H54 (cell line): ENCODE data around the gene ENOSF1.

Experiments used
- DNase-seq: peaks from one replicate; pipeline ENCODE4 v3.0.0; 2011; ENCODE audit warnings: low spot score, mixed read lengths; ENCODE audit not compliant: insufficient read length
- FAIRE-seq: peaks from 3 replicates; lab custom pipeline; 2011; peaks lifted over from hg19 to GRCh38; lab: Jason Lieb, UNC
- POLR2A ChIP-seq: IDR thresholded peaks from 2 replicates; pipeline ENCODE4 v1.6.1; 2011; ENCODE audit warnings: low read depth, mild to moderate bottlenecking, low read length

Gene ENOSF1

DNA sequence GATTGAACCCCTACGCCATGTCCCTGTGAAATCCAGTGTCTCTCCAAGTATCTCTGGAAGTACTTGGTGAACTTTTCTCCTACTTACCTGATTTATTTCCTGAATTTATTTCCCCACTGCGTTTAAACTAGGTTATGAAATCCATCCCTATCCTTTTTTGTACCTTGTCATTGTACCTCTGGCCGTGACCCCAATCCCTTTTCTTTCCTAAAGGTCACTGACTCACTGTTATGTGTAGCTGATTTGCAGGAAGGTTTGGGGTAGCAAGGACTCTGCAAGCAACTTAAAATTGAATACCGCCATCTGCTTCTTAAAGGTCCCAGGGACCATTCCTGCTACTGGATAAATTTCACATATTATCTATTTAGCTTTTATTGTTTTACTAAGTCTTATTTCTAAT is 4.6 kb upstream of the ENOSF1 start:
- DNase-seq = no peak
- FAIRE-seq = no peak
- TF ChIP-seq POLR2A = no peak

GRCh38 chr18:715626-716025 is 3.2 kb upstream of the ENOSF1 start:
- TF ChIP-seq POLR2A = no peak
- DNase-seq = no peak
- FAIRE-seq = peak; percentile 60

DNA sequence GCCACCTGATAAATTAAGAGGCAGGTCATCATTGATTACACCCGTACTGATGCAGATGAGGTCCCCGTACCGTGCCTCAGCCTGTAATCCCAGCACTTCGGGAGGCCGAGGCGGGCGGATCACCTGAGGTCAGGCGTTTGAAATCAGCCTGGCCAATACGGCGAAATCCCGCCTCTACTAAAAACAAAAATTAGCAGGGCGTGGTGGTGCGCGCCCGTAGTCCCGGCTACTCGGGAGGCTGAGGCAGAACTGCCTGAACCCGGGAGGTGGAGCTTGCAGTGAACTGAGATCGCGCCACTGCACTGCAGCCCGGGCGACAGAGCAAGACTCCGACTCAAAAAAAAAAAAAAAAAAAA is 683 bp upstream of the ENOSF1 start:
- DNase-seq = no peak
- no peak for FAIRE-seq
- TF ChIP-seq POLR2A = no peak

- DNase-seq (peak; percentile 41), FAIRE-seq (peak; percentile 88)
- TF ChIP-seq POLR2A = no peak
Observed at GRCh38 chr18:711657-712400, 601 bp downstream of the ENOSF1 start.

GRCh38 chr18:711310-711656 is 1.1 kb downstream of the ENOSF1 start:
- no peak for FAIRE-seq
- no peak for DNase-seq
- no peak for TF ChIP-seq POLR2A

DNA sequence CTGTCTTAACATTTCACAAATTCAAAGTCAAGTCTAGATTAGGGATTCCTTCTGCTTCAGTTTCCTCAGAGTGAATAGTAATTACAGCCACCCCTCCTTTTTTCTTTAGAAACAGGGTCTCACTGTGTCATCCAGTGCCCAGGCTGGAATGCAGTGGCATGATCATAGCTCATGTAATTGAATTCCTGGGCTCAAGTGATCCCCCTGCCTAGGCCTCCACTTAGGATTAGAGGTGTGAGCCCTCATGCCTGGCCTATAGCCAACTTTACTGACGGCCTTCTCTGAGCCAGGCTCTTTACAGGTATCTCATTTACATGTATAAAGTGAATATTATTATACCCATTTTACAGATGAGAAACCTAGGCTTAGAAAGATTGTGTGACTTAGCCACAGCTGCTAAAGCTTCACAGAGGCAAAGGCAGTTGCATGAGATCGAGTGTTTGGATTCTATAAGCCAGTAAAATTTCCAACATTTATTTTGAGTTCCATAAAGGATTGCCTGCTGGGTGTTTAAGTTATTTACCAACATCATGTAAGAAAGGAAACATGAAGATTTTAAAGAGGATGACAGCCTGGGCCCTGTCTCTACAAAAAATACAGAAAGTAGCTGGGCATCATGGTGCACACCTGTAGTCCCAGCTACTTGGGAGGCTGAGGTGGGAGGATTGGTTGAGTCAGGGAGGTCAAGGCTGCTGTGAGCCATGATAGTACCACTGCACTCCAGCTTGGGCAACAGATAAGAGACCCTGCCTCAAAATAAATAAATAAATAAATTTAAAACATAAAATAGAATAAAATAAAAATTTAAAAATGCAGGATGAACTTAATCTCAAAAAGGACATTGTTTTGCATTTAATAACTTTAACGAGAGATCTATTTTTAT is 1.8 kb downstream of the ENOSF1 start:
- no peak for DNase-seq
- TF ChIP-seq POLR2A = no peak
- peak; percentile 36 for FAIRE-seq

GRCh38 chr18:709771-710170 is 2.7 kb downstream of the ENOSF1 start:
- FAIRE-seq = no peak
- no peak for DNase-seq
- no peak for TF ChIP-seq POLR2A

DNA sequence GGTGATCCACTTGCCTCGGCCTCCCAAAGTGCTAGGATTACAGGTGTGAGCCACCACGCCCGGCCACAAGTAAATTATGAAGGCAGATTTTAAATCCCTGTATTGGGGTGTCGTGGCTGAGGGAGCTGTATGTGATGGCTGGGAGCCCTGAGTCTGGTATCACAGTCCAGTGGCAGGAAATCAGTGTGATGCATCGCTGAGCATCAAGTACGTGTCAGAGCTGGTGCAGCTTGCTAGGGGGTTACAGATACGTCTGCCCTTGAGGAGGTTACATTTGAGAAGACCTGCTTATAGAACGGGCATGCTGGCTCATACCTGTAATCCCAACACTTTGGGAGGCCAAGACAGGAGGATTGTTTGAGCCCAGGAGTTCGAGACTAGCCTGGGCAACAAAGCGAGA is 4.3 kb downstream of the ENOSF1 start:
- no peak for TF ChIP-seq POLR2A
- FAIRE-seq (no peak), DNase-seq (no peak)

- no peak for TF ChIP-seq POLR2A
- DNase-seq (no peak), FAIRE-seq (no peak)
Observed at GRCh38 chr18:706405-706804, 6.0 kb downstream of the ENOSF1 start.

DNA sequence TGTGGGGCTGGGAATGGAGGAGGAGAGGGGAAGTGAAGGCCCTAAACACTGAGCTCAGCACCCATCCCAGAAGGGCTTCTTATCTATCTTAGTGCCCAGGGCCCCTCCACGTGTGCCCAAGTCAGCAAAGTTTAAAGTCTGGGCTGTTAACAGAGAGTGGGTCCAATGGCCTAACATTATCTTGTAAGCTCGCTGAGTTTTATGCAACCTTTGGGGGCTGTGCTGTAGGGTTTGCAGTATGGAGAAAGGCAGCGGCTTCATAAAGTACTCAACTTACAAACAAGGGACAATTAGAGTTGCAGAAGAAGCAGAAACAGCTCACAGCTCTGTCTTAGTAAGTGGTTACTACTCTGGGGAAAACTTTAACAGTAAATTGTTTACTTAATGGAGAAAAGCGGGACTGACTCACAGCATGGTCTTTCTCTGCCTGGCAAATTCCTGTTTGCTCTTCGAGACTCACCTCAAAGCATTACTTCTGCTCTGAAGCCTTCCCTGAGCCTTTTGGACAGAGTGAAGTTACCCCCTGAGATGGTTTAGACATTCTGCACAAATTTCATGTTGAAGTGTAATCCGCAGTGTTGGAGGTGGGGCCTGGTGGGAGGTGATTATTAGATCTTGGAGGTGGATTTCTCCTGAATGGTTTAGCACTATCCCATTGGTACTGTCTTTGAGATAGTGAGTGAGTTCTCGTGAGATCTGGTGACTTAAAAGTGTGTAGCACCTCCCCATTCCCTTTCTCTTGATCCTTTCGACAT is 9.0 kb downstream of the ENOSF1 start:
- no peak for TF ChIP-seq POLR2A
- peak; percentile 35 for DNase-seq
- FAIRE-seq = peak; percentile 81

DNA sequence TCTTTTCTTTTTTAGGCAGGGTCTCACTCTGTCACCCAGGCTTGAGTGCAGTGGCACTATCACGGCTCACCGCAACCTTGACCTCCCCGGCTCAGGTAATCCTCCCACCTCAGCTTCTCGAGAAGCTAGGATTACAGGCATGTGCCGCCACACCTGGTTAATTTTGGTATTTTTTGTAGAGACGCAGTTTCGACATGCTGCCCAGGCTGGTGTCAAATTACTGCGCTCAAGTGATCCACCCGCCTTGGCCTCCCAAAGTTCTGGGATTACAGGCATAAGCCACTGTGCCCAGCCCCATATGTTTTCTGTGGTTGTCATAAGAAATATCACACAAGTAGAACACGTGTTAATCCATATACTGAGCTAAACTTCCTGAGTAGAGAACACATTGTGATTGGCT is 14.6 kb downstream of the ENOSF1 start:
- no peak for FAIRE-seq
- no peak for TF ChIP-seq POLR2A
- DNase-seq = no peak

DNA sequence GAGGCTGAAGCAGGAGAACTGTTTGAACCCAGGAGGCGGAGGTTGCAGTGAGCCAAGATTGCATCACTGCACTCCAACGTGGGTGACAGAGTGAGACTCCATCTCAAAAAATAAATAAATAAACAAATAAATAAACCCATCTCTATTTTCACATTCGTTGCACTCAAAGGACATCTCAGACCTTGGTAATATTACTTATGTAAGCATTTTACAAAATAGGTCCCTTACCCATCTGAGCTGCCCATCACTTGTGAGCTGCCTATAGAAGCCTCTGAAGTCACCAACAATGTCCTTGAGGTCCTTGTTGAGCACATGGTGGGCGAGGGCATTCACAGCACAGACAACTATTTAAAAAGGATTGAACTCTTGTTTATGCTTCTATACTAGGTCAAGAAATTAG is 15.4 kb downstream of the ENOSF1 start:
- TF ChIP-seq POLR2A = no peak
- DNase-seq (no peak), FAIRE-seq (no peak)

DNA sequence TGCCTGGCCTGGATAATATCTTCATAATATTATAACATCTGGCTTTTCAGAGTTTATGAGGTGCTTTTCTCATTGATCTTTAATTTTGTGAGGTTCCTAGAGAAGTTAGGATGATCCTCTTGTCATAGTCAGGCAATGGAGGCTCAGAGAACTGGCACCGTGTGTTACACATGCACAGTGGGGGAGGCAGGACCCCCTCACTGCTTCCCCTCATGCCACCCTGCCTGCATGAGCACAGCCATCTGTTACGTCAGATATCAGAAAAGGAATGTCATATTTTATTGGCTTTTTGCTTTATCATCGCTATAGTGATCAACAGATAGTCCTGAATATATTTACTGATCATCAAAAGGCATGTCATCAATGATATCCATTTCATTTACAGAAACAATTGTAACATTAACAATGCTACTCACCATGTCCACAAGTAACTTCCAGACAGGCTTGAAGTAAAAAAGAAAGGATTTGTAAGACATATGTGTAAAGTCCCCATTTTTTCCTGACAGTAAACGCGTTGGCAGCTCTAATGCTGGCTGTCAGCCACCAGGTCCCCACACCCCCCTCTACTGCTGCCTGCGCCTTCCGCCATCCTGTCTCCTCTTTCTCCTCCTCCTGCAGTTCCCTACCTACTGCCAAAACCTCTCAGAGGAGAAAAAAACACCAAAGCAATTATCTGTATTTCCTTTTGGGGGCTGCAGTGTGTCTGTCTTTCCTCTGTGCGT is 18.8 kb downstream of the ENOSF1 start:
- no peak for DNase-seq
- FAIRE-seq = no peak
- TF ChIP-seq POLR2A = no peak
